GM19240 (cell line): ENCODE measurements around the gene SCARB1.

ENCODE experiments used
- DNase-seq: peaks from one replicate; pipeline ENCODE4 v3.0.0; 2011; ENCODE audit warnings: low spot score; ENCODE audit not compliant: insufficient read length

The SCARB1 gene

GRCh38 chr12:124862768-124863415 lies 772 bp downstream of the SCARB1 start:
- no peak for DNase-seq

DNA sequence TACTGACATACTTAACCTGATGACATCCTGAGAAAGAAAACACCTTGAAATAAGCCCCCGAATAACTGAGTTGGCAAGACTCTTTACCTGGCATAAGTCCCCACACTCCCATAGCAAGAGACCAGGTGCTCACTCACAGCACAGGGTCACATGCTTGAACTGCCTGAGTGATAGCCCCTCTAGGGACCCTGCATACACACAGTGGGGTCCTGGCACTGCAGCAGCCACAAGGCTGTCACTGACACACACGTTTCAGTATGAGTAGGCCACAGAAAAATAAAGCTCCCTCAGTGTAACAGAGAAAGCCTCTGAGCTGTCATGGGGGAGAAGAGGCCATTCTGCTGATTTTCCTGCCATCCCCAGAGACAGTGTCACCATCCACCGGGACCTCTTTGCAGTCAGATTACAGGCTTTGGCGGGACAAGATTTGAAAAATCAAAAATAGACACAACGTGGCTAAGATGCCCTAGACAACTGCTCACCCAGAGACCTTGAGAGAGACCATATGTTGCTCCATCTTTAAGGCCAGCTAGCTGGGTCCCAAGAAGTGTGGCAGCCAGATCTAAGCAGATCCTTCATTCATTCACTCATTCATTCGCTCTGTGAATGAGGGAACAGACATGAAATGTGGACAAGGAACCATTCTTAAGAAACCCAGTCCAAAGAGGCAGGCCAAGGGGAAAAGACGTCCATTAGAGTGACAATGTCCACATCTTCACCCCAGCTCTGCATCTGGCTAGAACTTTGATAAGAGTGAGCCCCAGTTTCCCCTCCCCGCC lies 1.6 kb downstream of the SCARB1 start:
- no peak for DNase-seq

DNA sequence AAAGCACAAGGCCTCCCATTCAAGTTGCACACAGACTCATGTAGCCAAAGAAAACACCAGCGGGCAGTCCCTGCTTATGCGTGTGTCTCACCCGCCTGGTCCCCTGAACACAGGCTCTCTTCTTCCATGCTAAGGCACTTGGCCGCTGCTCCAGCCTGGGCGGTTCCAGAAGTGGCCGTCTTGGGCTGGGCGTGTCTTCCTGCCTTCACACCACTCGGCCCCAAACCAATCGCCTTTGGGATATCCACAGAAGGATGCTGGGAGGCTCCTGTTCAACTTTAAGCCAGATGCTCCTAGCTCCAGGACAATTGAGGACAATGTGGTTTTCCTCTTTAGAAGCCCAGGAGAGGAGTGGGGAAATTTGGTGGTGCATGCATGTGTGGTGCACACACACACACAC lies 2.2 kb downstream of the SCARB1 start:
- no peak for DNase-seq

DNA sequence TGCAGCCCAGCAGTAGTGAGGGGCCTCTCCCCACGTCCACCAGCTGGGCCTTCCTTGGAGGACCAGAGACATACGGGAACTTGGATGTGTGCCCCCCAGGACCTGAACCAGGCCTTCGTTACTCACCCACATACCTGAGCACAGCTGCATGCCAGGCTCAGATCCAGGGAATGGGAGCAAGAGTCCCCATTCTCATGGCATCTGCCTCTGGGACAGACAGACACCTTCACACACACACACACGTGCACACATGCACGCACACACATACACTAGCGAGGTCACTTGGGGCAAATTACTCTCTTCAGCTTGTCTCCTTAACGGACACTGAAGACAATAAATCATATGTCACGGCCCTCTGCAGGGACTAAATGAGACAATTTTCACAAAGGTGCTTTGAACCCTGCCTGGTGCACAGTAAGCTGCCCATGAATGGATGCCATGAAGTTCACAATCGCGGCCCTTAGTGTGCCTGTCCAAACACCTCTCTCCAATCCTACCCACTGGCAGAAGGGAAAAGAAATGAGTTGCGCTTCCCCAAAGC lies 5.7 kb downstream of the SCARB1 start:
- DNase-seq = no peak

GRCh38 chr12:124856842-124857178 lies 6.9 kb downstream of the SCARB1 start:
- DNase-seq = no peak

DNA sequence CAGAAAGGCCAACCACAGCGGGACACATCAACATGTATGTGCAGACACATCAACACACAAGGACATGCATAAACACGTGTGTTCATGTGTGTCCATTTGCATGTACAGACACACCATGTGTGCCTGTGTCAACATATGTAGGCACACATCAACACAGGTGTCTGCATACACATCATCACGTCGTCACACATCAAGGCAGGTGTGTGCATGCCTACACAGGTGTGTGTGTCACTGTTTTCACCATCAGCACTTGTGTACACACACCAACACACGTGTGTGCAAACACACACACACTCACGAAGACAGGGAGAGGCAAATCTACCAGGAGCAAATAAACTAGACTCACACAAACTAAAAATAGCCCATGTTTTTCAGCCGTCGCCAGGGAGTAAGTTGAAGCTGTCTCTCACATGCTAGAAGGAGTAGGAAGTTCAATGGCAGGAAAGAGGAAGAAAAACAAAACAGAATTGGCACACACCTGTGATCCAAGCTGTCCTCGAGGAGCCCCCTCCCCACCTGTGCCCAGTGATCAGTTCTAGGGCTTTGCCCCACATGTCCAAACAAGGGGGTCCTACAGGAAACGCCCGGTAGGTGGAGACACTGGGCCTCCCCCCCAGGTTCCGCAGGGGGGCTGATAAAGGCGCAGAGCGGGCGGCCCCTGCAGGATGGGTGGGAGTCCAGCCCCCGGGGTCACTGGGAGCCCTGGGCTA lies 7.4 kb downstream of the SCARB1 start:
- no peak for DNase-seq

GRCh38 chr12:124855275-124855957 lies 8.2 kb downstream of the SCARB1 start:
- no peak for DNase-seq

- DNase-seq = no peak
Observed at GRCh38 chr12:124854637-124855184, 9.0 kb downstream of the SCARB1 start.

- no peak for DNase-seq
Observed at GRCh38 chr12:124853781-124854636, 9.7 kb downstream of the SCARB1 start.

- no peak for DNase-seq
Observed at GRCh38 chr12:124852911-124853427, 10.7 kb downstream of the SCARB1 start.

DNA sequence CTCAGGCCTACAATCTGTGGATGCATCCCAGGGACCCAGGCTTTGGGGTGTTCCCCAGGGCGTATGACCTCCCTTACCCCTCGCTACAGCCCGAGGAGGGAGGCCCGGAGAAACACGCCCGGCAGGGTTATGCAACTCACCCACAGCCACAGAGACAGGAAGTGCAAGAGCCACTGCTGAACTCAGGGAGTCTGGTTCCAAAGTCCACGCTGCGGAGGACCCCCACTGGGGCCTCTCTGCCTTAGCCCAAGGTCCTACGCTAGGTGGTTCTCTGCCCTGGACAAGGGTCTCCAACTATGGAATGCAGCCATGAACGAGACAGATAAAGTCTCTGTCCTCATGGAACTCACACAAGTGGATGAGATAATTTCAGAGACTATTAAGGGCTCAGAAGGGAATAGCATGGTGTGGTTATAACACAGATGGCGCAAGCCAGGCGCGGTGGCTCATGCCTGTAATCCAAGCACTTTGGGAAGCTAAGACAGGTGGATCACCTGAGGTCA lies 11.3 kb downstream of the SCARB1 start:
- no peak for DNase-seq

GRCh38 chr12:124851342-124851741 lies 12.3 kb downstream of the SCARB1 start:
- DNase-seq = no peak

GRCh38 chr12:124849382-124849781 lies 14.3 kb downstream of the SCARB1 start:
- no peak for DNase-seq

- no peak for DNase-seq
Observed at GRCh38 chr12:124848621-124849380, 14.9 kb downstream of the SCARB1 start.

- DNase-seq = no peak
Observed at GRCh38 chr12:124847113-124848074, 16.3 kb downstream of the SCARB1 start.

GRCh38 chr12:124844411-124845397 lies 19.0 kb downstream of the SCARB1 start:
- DNase-seq = no peak
